Measurements from ENCODE around the gene ACTL7A. TPM values are rescaled to one million over a fixed set of nuclear protein-coding genes. Genes with fewer than 3 reads are reported as not detected.

Gene ACTL7A
- total and polyA plus RNA-seq, 2 of the 13 experiments (the other 11 are each of a cell fraction or from before 2014, with no cell fraction given), result not detected

- TF ChIP-seq PRDM10 (CRISPR knock-in tag; IDR thresholded peaks at IDR 0.05; ENCODE audit: low read depth) (no peak), MIXL1 (CRISPR knock-in tag; IDR thresholded peaks at IDR 0.05) (no peak)
- TF ChIP-seq, protein P1, sequence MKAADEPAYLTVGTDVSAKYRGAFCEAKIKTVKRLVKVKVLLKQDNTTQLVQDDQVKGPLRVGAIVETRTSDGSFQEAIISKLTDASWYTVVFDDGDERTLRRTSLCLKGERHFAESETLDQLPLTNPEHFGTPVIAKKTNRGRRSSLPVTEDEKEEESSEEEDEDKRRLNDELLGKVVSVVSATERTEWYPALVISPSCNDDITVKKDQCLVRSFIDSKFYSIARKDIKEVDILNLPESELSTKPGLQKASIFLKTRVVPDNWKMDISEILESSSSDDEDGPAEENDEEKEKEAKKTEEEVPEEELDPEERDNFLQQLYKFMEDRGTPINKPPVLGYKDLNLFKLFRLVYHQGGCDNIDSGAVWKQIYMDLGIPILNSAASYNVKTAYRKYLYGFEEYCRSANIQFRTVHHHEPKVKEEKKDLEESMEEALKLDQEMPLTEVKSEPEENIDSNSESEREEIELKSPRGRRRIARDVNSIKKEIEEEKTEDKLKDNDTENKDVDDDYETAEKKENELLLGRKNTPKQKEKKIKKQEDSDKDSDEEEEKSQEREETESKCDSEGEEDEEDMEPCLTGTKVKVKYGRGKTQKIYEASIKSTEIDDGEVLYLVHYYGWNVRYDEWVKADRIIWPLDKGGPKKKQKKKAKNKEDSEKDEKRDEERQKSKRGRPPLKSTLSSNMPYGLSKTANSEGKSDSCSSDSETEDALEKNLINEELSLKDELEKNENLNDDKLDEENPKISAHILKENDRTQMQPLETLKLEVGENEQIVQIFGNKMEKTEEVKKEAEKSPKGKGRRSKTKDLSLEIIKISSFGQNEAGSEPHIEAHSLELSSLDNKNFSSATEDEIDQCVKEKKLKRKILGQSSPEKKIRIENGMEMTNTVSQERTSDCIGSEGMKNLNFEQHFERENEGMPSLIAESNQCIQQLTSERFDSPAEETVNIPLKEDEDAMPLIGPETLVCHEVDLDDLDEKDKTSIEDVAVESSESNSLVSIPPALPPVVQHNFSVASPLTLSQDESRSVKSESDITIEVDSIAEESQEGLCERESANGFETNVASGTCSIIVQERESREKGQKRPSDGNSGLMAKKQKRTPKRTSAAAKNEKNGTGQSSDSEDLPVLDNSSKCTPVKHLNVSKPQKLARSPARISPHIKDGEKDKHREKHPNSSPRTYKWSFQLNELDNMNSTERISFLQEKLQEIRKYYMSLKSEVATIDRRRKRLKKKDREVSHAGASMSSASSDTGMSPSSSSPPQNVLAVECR (CRISPR knock-in tag; IDR thresholded peaks at IDR 0.05; ENCODE audit: borderline replicate concordance), result no peak
Observed at GRCh38 chr9:108861464-108861863, 602 bp upstream of the ACTL7A start (continued).

GRCh38 chr9:108863891-108864290 is 1.8 kb downstream of the ACTL7A start:
- no TSS peak for BruUV-seq (replicated peaks)
- in situ Hi-C loops (cut with HindIII; ENCODE audit: extremely low pct_ligation_motif_present, low pct_unique_long_range_greater_than_20kb), result no loop called here
- H3K79me2 ChIP-seq (ENCODE audit: insufficient read depth, low read length), result no peaks in the 10 kb centered on the region
- 97% methylated on average over 3 of the region's 3 CpGs for WGBS (ENCODE audit: low lambda C conversion rate)
- peaks cover 0 to 20% of the 10 kb centered on the region in 2 experiments; a peak in 4 of 5 replicates for H3K36me3 ChIP-seq (replicated peaks in 1 of 2; ENCODE audit: control insufficient read depth in 1 of 2, insufficient read depth in 2 of 2, low read length in 2 of 2)
- H3K4me1 ChIP-seq (ENCODE audit: insufficient read depth, low read length), result peaks cover 62% of the 10 kb centered on the region
- no peak overlapping the region for H3K9ac ChIP-seq (ENCODE audit: insufficient read depth, low read depth, low read length)
- intact Hi-C loops (cut with micrococcal nuclease; ENCODE audit: unreplicated experiment), result loop anchor here (10.0 kb wide), 1 partner anchor 89 kb away; no protein-coding TSS in a partner anchor
- H2AFZ ChIP-seq (ENCODE audit: low read length), result no peak overlapping the region
- no peaks in the 10 kb centered on the region for H3K9me3 ChIP-seq (ENCODE audit: low read length)
- peak overlapping the region; percentile 39 for H3K27ac ChIP-seq (ENCODE audit: extremely low read length, insufficient read depth, low read length)
- DNase-seq (ENCODE audit: low spot score) (no peak), FAIRE-seq (no peak), ATAC-seq (peak; percentile 2)
- TF ChIP-seq POGK (CRISPR knock-in tag; conservative IDR thresholded peaks at IDR 0.05), result no peak
- no peak for TF ChIP-seq ZNF816 (CRISPR knock-in tag; IDR thresholded peaks at IDR 0.05; ENCODE audit: borderline replicate concordance)
- TF ChIP-seq PTBP1 (IDR thresholded peaks at IDR 0.05; ENCODE audit: low read depth, low read length, poor library complexity, severe bottlenecking), result no peak
- H3K4me2 ChIP-seq (ENCODE audit: low read depth, low read length), result no peak overlapping the region
- H4K20me1 ChIP-seq (ENCODE audit: insufficient read depth, low read length), result peaks cover 5% of the 10 kb centered on the region; the same call in 1 of the 2 replicates
- ChIA-PET POLR2A (interaction anchor here (1.2 to 2.7 kb wide), 2 partner anchors 20 to 22 kb away, joined by 8 to 11 read pairs; no protein-coding TSS in a partner anchor), CTCF (ENCODE audit: low intra/inter-chr PET ratio, low total read pairs) (no interaction called here)
- H3K27me3 ChIP-seq (ENCODE audit: control insufficient read depth in 1 of 2, insufficient read depth in 2 of 2, low read length in 2 of 2), result no peaks in the 10 kb centered on the region
- H3K4me3 ChIP-seq (replicated peaks in 1 of 3; ENCODE audit: insufficient read depth in 1 of 3, low read depth in 2 of 3, low read length in 3 of 3), result no peak overlapping the region

Measured in HepG2 (cell line).